H9 (cell line): ENCODE measurements around the gene AMD1. TPM values are rescaled to one million over a fixed set of nuclear protein-coding genes. Genes with fewer than 3 reads are reported as not detected.
"Not testable (repeated sequence)": the region's sequence is repeated elsewhere in the genome, so short reads cannot be mapped to it uniquely, and the experiment has no call there.

ENCODE experiments used
- DNase-seq: peaks from one replicate; pipeline ENCODE4 v3.0.0-alpha.2; 2017
- H2AFZ ChIP-seq: one replicate; pipeline ENCODE4 v1.6.1; 2013; ENCODE audit warnings: mild to moderate bottlenecking, low read length, control low read depth, moderate library complexity
- H2AK5ac ChIP-seq: 2 replicates; pipeline ENCODE4 v1.6.1; 2013; ENCODE audit warnings: low read length, control low read depth, mixed read lengths; ENCODE audit not compliant: insufficient read length
- H2BK120ac ChIP-seq: one replicate; pipeline ENCODE4 v1.6.1; 2013; ENCODE audit warnings: low read depth, mild to moderate bottlenecking, low read length, control low read depth, inconsistent platforms; ENCODE audit not compliant: poor library complexity, severe bottlenecking
- H2BK12ac ChIP-seq: 2 replicates; pipeline ENCODE4 v1.6.1; 2013; ENCODE audit warnings: low read length, control low read depth, mixed read lengths, low read depth; ENCODE audit not compliant: insufficient read length
- H2BK15ac ChIP-seq: 2 replicates; pipeline ENCODE4 v1.6.1; 2013; ENCODE audit warnings: low read depth, low read length, control low read depth
- H2BK20ac ChIP-seq: one replicate; pipeline ENCODE4 v1.6.1; 2013; ENCODE audit warnings: low read depth, mild to moderate bottlenecking, low read length, control low read depth, inconsistent platforms; ENCODE audit not compliant: poor library complexity, severe bottlenecking
- H2BK5ac ChIP-seq: 2 replicates; pipeline ENCODE4 v1.6.1; 2013; ENCODE audit warnings: low read length, control low read depth, mixed read lengths; ENCODE audit not compliant: insufficient read length
- H3K14ac ChIP-seq: 2 replicates; pipeline ENCODE4 v1.6.1; 2013; ENCODE audit warnings: low read length, control low read depth; ENCODE audit not compliant: insufficient read depth
- H3K18ac ChIP-seq: 2 replicates; pipeline ENCODE4 v1.6.1; 2013; ENCODE audit warnings: low read depth, mild to moderate bottlenecking, mixed read lengths, low read length, control low read depth; ENCODE audit not compliant: insufficient read length
- H3K23ac ChIP-seq: 2 replicates; pipeline ENCODE4 v1.6.1; 2013; ENCODE audit warnings: low read length, control low read depth, mixed read lengths, low read depth; ENCODE audit not compliant: insufficient read length
- H3K23me2 ChIP-seq: 2 replicates; pipeline ENCODE4 v1.6.1; 2013; ENCODE audit warnings: low read depth, mild to moderate bottlenecking, mixed read lengths, low read length, control low read depth; ENCODE audit not compliant: insufficient read length, poor library complexity, severe bottlenecking
- H3K27ac ChIP-seq: 2 replicates; pipeline ENCODE4 v1.5.1; 2013; ENCODE audit warnings: low read length, control low read depth, mixed read lengths, low read depth; ENCODE audit not compliant: insufficient read length
- H3K27me3 ChIP-seq: 2 replicates; pipeline ENCODE4 v1.6.1; 2013; ENCODE audit warnings: low read length, control low read depth, inconsistent platforms; ENCODE audit not compliant: insufficient read depth
- H3K4ac ChIP-seq: 2 replicates; pipeline ENCODE4 v1.6.1; 2013; ENCODE audit warnings: low read depth, mild to moderate bottlenecking, control low read depth, inconsistent platforms, low read length, moderate library complexity
- H3K4me1 ChIP-seq: 2 replicates; pipeline ENCODE4 v1.6.1; 2013; ENCODE audit warnings: low read length, control low read depth, inconsistent platforms; ENCODE audit not compliant: insufficient read depth
- H3K4me2 ChIP-seq: 2 replicates; pipeline ENCODE4 v1.6.1; 2013; ENCODE audit warnings: low read length, control low read depth, mixed read lengths; ENCODE audit not compliant: insufficient read length, insufficient read depth
- H3K56ac ChIP-seq: 2 replicates; pipeline ENCODE4 v1.6.1; 2013; ENCODE audit warnings: low read depth, mild to moderate bottlenecking, mixed read lengths, low read length, control low read depth; ENCODE audit not compliant: insufficient read length
- H3K79me1 ChIP-seq: 2 replicates; pipeline ENCODE4 v1.6.1; 2013; ENCODE audit warnings: low read depth, mild to moderate bottlenecking, moderate library complexity, low read length, control low read depth, inconsistent platforms; ENCODE audit not compliant: insufficient read depth, poor library complexity, severe bottlenecking
- H3K79me2 ChIP-seq: 2 replicates; pipeline ENCODE4 v1.6.1; 2013; ENCODE audit warnings: low read length, control low read depth, inconsistent platforms; ENCODE audit not compliant: insufficient read depth
- H3K9ac ChIP-seq: 2 replicates; pipeline ENCODE4 v1.6.1; 2013; ENCODE audit warnings: low read length, control low read depth, mixed read lengths; ENCODE audit not compliant: insufficient read length; ENCODE audit errors: extremely low read depth
- H3K9me3 ChIP-seq: one replicate; pipeline ENCODE4 v1.6.1; 2013; ENCODE audit warnings: low read depth, low read length, inconsistent platforms; ENCODE audit not compliant: control insufficient read depth
- H3T11ph ChIP-seq: one replicate; pipeline ENCODE4 v1.6.1; 2013; ENCODE audit warnings: mild to moderate bottlenecking, low read length, control low read depth, inconsistent platforms
- H4K20me1 ChIP-seq: one replicate; pipeline ENCODE4 v1.6.1; 2013; ENCODE audit not compliant: control insufficient read depth, insufficient read length, insufficient read depth
- H4K5ac ChIP-seq: 2 replicates; pipeline ENCODE4 v1.6.1; 2013; ENCODE audit warnings: low read depth, mild to moderate bottlenecking, mixed read lengths, low read length, control low read depth; ENCODE audit not compliant: insufficient read length
- H4K8ac ChIP-seq: replicated peaks from 2 replicates; pipeline ENCODE4 v1.6.1; 2013; ENCODE audit warnings: low read length, control low read depth, mixed read lengths, low read depth; ENCODE audit not compliant: insufficient read length
- H4K91ac ChIP-seq: 2 replicates; pipeline ENCODE4 v1.6.1; 2013; ENCODE audit warnings: low read depth, mild to moderate bottlenecking, moderate library complexity, mixed read lengths, low read length, control low read depth; ENCODE audit not compliant: insufficient read length
- H3K27ac Mint-ChIP-seq, 3 experiments: 2 replicates in 2 of 3; 3 replicates in 1 of 3; pipeline ENCODE4 v1.8.0; 2020 to 2021; ENCODE audit warnings: mixed read lengths in 3 of 3, mild to moderate bottlenecking in 1 of 3, moderate library complexity in 1 of 3
- H3K27me3 Mint-ChIP-seq: 2 replicates; pipeline ENCODE4 v1.8.0; 2021; ENCODE audit warnings: low read depth, mild to moderate bottlenecking, moderate library complexity, mixed read lengths
- H3K36me3 Mint-ChIP-seq, 3 experiments: 2 replicates in 2 of 3; 3 replicates in 1 of 3; pipeline ENCODE4 v1.8.0; 2020 to 2021; ENCODE audit warnings: low read depth in 3 of 3, mixed read lengths in 3 of 3; ENCODE audit not compliant: insufficient read depth in 1 of 3
- H3K4me1 Mint-ChIP-seq, 2 experiments: 2 replicates each; pipeline ENCODE4 v1.8.0; 2020; ENCODE audit warnings: mixed read lengths in 2 of 2
- H3K4me3 Mint-ChIP-seq, 2 experiments: 2 replicates in 1 of 2; 3 replicates in 1 of 2; pipeline ENCODE4 v1.8.0; 2020 to 2021; ENCODE audit warnings: mild to moderate bottlenecking in 2 of 2, mixed read lengths in 2 of 2, moderate library complexity in 1 of 2
- H3K9me3 Mint-ChIP-seq, 2 experiments: 2 replicates in 1 of 2; 3 replicates in 1 of 2; pipeline ENCODE4 v1.8.0; 2020; ENCODE audit warnings: mild to moderate bottlenecking in 2 of 2, mixed read lengths in 2 of 2, moderate library complexity in 1 of 2
- WGBS: extraction: QIAGEN DNeasy Blood & Tissue Kit; methylation state at CpG from one replicate; pipeline ENCODE4 v1.1.7; 2013; ENCODE audit warnings: missing lambda C conversion rate, low lambda C conversion rate, mixed read lengths; ENCODE audit not compliant: insufficient read length; ENCODE audit errors: extremely low coverage; 5-methylcytosine and 5-hydroxymethylcytosine counted together
- total RNA-seq: library from RNA; stranded (reverse); gene quantifications from 2 replicates; pipeline ENCODE4 v1.2.1, GENCODE V29; 2021
- TF ChIP-seq, protein P1 (sequence below): fragments of 200-600 bp; sonication (generic); conservative IDR thresholded peaks from 3 replicates; pipeline ENCODE4 v1.8.0; 2021; ENCODE audit warnings: antibody characterized with exemption, mild to moderate bottlenecking

The AMD1 gene
- total RNA-seq, 1 experiment from 2014 or later: 162 TPM

- no peak overlapping the region for H3K4me3 Mint-ChIP-seq
- Histone ChIP-seq H3K27me3 (no peaks in the 10 kb centered on the region), H3K23ac (no peak overlapping the region), H4K5ac (no peak overlapping the region), H2BK20ac (no peak overlapping the region), H3K23me2 (no peaks in the 10 kb centered on the region), H3K4me2 (no peak overlapping the region), H3K14ac (no peak overlapping the region), H3K79me2 (no peaks in the 10 kb centered on the region), H3K9me3 (peaks cover 9% of the 10 kb centered on the region), H2BK15ac (no peak overlapping the region), H3K18ac (no peak overlapping the region), H4K8ac (no peak overlapping the region), H2BK12ac (no peak overlapping the region), H2AK5ac (no peak overlapping the region), H4K20me1 (no peaks in the 10 kb centered on the region), H3K27ac (no peak overlapping the region), H3T11ph (no peak overlapping the region), H3K4me1 (no peaks in the 10 kb centered on the region), H4K91ac (no peak overlapping the region), H3K56ac (no peak overlapping the region), H3K4ac (no peak overlapping the region), H2BK120ac (no peak overlapping the region), H3K79me1 (no peaks in the 10 kb centered on the region), H3K9ac (no peak overlapping the region), H2AFZ (no peak overlapping the region), H2BK5ac (no peak overlapping the region)
- DNase-seq: no peak
- peaks cover 21 to 54% (median 39%) of the 10 kb centered on the region in 3 experiments for H3K36me3 Mint-ChIP-seq
- H3K27ac Mint-ChIP-seq: no peak overlapping the region
- H3K9me3 Mint-ChIP-seq: peaks cover 36 to 38% of the 10 kb centered on the region in 2 experiments
- TF ChIP-seq, protein P1, sequence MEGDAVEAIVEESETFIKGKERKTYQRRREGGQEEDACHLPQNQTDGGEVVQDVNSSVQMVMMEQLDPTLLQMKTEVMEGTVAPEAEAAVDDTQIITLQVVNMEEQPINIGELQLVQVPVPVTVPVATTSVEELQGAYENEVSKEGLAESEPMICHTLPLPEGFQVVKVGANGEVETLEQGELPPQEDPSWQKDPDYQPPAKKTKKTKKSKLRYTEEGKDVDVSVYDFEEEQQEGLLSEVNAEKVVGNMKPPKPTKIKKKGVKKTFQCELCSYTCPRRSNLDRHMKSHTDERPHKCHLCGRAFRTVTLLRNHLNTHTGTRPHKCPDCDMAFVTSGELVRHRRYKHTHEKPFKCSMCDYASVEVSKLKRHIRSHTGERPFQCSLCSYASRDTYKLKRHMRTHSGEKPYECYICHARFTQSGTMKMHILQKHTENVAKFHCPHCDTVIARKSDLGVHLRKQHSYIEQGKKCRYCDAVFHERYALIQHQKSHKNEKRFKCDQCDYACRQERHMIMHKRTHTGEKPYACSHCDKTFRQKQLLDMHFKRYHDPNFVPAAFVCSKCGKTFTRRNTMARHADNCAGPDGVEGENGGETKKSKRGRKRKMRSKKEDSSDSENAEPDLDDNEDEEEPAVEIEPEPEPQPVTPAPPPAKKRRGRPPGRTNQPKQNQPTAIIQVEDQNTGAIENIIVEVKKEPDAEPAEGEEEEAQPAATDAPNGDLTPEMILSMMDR: no peak
- peaks cover 22% of the 10 kb centered on the region for H3K27me3 Mint-ChIP-seq
- WGBS: no CpG with 5 or more reads among the region's 8 CpGs
- H3K4me1 Mint-ChIP-seq: peaks cover 1 to 2% of the 10 kb centered on the region in 2 experiments; a peak in 2 of 4 replicates
These were observed 27.5 kb downstream of the AMD1 start for GRCh38 chr6:110902091-110902490.

DNA sequence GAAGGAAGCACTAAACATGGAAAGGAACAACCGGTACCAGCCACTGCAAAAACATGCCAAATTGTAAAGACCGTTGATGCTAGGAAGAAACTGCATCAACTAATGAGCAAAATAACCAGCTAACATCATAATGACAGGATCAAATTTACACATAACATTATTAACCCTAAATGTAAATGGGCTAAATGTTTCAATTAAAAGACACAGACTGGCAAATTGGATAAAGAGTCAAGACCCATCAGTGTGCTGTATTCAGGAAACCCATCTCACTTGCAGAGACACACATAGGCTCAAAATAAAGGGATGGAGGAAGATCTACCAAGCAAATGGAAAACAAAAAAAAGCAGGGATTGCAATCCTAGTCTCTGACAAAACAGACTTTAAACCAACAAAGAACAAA, 31.7 kb downstream of the AMD1 start:
- not testable (repeated sequence) for H3K4me1 ChIP-seq

More for the DNA sequence above, 31.7 kb downstream of the AMD1 start:
- H3K23me2 ChIP-seq, H2AK5ac ChIP-seq, H3K27ac Mint-ChIP-seq, H3T11ph ChIP-seq, H3K27me3 ChIP-seq, H3K14ac ChIP-seq, H2BK120ac ChIP-seq, H2AFZ ChIP-seq, DNase-seq, H3K56ac ChIP-seq, H3K23ac ChIP-seq, H4K91ac ChIP-seq, H4K20me1 ChIP-seq, H3K4me1 Mint-ChIP-seq, H3K4me3 Mint-ChIP-seq, H4K8ac ChIP-seq, H3K9me3 ChIP-seq, H3K4me2 ChIP-seq, H3K4ac ChIP-seq, H2BK15ac ChIP-seq, H4K5ac ChIP-seq, H3K9ac ChIP-seq, H3K79me2 ChIP-seq, H3K18ac ChIP-seq, H2BK20ac ChIP-seq, H2BK12ac ChIP-seq, H3K27ac ChIP-seq, H3K79me1 ChIP-seq, H2BK5ac ChIP-seq: not testable (repeated sequence)
- H3K27me3 Mint-ChIP-seq: peaks cover 31% of the 10 kb centered on the region
- no CpG with 5 or more reads among the region's 2 CpGs for WGBS
- H3K9me3 Mint-ChIP-seq: peaks cover 47 to 64% of the 10 kb centered on the region in 2 experiments
- peaks cover 16 to 41% (median 26%) of the 10 kb centered on the region in 3 experiments for H3K36me3 Mint-ChIP-seq
